GM12892 (cell line): ENCODE measurements around the gene HAND2. TPM values are rescaled to one million over a fixed set of nuclear protein-coding genes. Genes with fewer than 3 reads are reported as not detected.

Experiments
- DNase-seq: peaks from one replicate; pipeline ENCODE4 v3.0.0; 2011; ENCODE audit not compliant: insufficient read length
- FAIRE-seq: peaks from 2 replicates; lab custom pipeline; 2011; peaks lifted over from hg19 to GRCh38; lab: Jason Lieb, UNC
- POLR2A ChIP-seq: IDR thresholded peaks from 2 replicates; pipeline ENCODE4 v1.6.1; 2011; ENCODE audit warnings: low read depth, low read length, control low read depth
- POLR2AphosphoS5 ChIP-seq: IDR thresholded peaks from 2 replicates; pipeline ENCODE4 v1.6.1; 2011; ENCODE audit warnings: low read depth, low read length, control low read depth
- TAF1 ChIP-seq: IDR thresholded peaks from 2 replicates; pipeline ENCODE4 v1.6.1; 2011; ENCODE audit warnings: low read depth, mild to moderate bottlenecking, control low read depth, low read length, borderline replicate concordance
- polyA plus RNA-seq: library from polyadenylated mRNA; unstranded; fragments of >200 nt; gene quantifications from one replicate; pipeline ENCODE4 v1.2.1, GENCODE V29; 2012; ENCODE audit warnings: missing spikeins, inconsistent platforms; ENCODE audit not compliant: missing spikeins

Gene HAND2
- polyA plus RNA-seq: not detected

DNA sequence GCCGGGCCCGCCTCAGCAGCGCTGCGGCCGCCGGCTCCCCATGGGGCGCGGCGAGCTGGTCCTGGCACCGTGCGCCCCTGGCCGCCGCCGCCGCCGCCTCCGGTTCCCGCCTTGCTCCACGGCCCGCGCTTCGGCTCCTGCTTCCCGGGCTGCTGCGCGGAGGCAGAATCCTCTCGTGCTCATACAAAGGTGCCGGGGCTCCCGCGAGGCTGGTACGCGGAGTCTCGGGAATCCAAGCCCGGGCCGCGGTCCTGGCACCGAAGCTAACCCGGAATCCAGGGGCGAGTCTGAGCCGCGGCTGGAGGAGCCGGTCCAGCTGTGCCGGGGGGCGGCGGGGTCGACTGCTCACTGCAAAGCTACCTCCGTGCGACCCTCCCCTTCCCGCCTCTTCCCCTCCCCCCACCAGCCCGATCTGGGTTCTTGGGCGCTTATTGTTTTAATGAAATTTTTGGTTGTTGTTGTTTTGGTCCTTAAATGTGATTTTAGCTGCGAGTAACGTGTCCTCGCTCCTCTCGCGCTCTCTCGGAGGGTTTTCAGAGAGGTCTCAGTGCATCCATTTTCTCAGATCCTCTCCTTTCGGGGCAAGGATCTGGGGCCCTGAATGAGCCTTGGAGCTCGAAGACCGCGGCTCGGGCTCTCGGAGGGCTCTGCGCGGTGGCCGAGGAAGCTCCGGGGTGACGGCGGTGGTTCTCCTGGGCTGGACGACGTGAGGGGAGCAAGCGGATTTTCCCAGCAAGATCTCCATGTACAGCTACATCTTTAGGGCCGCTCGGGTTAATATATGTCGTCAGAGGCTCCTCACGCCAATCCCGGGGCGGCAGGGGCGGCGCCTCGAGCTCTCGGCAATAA is at the start of gene HAND2:
TSS of gene HAND2 (minus strand) at position 753 of the 849 bp plus-strand sequence. CDS start 940 bp downstream, outside the sequence.
- DNase-seq: no peak
- no peak for TF ChIP-seq POLR2A
- no peak for TF ChIP-seq TAF1
- TF ChIP-seq POLR2AphosphoS5: no peak
- FAIRE-seq: no peak

DNA sequence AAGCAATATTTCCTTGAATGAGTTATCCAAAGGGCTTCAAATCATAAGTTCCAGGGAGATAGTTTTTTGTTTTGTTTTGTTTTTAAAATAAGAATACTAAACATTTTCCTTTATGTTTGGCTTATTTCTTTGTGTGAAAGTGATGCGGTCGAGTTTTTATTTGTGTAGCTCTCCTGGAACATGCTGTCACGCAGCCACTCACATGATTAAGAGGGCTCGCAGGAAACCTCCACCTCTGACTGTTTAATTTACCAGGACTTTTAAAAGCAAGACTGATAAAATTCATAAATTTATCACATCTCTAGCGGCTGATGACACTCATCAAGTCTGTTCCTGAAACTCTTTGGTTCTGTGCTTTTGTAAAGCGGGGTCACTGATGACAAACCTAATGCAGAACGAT is 48.9 kb upstream of the HAND2 start:
- FAIRE-seq: no peak
- no peak for DNase-seq
- TF ChIP-seq TAF1: no peak
- no peak for TF ChIP-seq POLR2AphosphoS5
- TF ChIP-seq POLR2A: no peak

DNA sequence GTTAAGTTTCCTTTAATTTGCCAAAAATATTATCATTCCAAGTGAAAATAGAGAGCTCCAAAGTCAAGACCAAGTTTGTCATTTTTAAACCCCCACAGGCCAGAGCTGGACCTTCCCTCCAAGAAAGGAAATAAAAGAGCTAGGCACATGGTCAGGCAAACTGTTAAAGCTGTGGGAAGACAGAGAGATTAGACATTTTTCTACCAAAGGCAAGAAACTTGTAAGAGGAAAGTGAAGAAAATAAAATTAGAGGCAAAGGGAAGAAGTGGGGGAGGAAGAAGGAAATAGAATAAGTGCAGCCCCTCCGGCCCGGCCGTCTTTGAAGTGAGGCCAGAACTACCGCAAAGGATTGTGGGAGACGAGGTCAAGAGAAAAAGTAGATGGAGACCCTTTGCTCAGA is 47.9 kb upstream of the HAND2 start:
- FAIRE-seq (no peak), DNase-seq (no peak)
- no peak for TF ChIP-seq POLR2A
- no peak for TF ChIP-seq POLR2AphosphoS5
- TF ChIP-seq TAF1: no peak

DNA sequence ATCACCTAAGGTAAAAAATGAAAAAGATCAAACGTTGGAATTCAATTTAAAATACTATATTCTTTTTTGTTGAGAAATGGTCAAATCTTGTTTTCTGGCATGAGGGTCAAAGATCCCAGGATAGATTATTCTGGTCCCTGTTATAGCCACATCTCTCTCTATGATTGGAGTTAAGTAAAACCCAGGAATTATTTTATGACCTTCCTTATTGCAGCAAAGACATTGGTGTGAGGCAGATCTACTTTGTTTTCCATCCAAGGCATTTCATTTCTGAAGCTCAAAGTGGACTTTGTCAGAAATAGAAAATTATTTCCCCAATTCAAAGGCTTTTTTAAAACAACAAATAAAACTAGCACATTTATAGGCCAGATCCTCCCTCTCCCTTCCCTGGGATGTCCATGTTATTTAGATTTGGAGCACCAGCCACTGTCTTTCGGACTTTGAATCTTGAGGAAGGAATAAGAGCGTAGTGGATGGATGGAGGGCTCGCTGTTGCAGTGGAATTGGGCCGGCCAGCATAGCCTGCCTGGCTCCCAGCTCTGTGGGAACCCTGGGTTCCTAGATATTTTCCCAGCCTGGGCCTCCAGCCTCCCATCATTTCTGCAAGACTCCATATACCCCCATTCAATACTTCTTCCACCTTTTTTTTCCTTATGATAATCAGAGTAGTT is 45.6 kb upstream of the HAND2 start:
- FAIRE-seq (no peak), DNase-seq (no peak)
- TF ChIP-seq POLR2A: no peak
- TF ChIP-seq POLR2AphosphoS5: no peak
- no peak for TF ChIP-seq TAF1

DNA sequence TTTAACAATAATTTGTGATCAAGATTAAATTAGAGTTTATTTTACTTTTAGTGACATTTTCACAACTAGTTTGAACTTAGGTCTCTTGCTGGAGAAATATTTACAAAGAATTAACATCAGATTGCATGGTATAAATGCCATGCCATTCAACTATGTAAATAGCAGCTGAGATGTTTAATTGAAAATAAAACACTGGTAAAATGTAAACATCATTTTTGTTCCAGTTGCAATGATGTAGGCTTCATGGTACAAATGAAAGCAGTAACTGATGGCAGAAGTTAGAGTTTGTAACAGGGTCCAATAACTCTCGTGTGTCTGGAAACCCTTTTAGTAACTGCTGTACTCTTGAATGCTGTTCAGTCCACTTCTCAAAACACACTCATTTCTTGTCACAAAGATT is 43.7 kb upstream of the HAND2 start:
- FAIRE-seq: no peak
- TF ChIP-seq TAF1 (no peak), POLR2AphosphoS5 (no peak), POLR2A (no peak)
- DNase-seq: no peak

DNA sequence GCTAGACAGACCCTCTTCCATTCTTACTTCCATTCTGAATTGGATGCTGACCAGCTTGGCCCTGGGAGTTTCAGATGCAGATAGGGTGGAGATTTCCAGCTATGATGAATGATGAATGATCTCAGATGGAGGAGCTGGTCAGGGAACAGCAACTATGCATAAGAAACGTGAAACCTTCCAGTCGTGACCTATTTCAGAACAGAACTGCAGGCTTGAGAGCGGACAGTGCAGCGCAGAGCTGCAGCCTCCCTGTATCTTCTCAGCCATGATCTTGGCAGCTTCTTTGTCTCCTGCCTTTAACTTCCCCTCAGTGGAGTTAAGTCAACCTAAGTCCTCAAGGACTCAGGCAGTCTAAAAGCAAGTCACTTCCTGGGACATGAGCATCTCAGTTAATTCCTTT is 43.3 kb upstream of the HAND2 start:
- TF ChIP-seq TAF1: no peak
- no peak for TF ChIP-seq POLR2AphosphoS5
- TF ChIP-seq POLR2A: no peak
- DNase-seq (no peak), FAIRE-seq (no peak)

DNA sequence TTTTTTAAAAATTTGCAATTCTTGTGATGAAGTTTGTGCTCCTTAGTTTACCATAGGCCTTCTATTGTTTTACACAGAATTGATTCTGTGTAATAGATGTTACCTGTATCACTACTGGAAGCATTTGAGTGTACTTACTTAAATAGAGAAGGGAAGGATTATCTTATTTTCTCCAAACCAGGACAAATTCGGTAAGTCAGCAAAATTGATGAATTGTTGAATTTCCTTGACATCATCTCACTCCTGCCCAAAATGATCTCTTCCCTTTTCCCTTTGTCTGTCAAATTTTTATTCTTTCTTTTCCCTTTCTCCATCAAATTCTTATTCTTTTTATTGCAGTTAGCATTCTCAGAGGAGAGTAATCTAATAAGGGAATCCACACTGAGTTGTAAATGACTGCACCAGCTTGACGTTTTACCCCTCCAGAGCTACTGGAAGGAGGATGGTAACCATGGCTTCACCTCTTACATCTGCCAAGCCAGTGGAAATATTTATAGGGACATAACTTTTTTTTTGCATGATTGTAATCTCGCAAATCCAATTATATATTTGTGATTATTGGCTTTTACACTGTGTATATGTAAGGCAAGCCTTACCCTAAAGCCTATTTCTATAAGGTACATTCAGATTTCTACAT is 42.6 kb upstream of the HAND2 start:
- TF ChIP-seq TAF1: no peak
- TF ChIP-seq POLR2AphosphoS5: no peak
- FAIRE-seq (no peak), DNase-seq (no peak)

DNA sequence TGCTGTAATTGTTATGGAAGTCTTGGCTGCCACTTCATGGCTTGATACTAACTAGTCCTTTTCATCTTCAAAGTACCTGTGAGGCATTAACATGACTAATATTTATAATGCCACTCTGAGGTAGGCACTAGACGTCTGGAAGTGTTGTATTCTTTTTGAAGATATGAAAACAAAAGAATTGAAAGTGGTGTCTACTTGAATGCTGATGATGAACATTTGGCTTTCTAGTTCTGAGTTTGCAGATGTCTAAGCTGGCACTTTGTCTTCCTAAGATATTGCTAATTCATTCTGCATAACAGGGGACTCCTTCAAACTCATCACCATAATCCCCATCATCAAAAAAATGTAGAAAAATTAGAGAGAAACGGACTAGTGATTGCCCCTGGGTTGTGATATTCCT is 41.6 kb upstream of the HAND2 start:
- no peak for DNase-seq
- TF ChIP-seq POLR2A (no peak), TAF1 (no peak), POLR2AphosphoS5 (no peak)
- no peak for FAIRE-seq

DNA sequence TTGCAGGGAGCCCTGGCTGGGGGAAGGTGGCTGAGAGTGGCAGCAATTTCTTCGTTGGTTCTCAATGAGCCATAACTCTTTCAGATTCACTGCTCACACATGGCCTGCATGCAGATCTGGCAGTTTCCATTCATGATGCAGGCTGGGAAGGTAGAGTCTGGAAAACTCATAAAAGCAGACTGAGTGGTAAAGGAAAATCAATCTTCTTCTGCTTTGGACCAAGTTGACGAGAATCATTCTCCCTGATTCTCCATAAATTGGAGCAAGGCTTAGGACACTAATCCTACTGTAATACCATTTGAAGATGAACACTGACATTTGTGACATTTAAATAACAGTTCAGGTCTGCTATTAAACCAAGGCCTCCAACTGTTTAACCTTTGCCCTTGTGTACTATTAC is 35.3 kb upstream of the HAND2 start:
- TF ChIP-seq TAF1 (no peak), POLR2A (no peak), POLR2AphosphoS5 (no peak)
- DNase-seq (no peak), FAIRE-seq (no peak)

DNA sequence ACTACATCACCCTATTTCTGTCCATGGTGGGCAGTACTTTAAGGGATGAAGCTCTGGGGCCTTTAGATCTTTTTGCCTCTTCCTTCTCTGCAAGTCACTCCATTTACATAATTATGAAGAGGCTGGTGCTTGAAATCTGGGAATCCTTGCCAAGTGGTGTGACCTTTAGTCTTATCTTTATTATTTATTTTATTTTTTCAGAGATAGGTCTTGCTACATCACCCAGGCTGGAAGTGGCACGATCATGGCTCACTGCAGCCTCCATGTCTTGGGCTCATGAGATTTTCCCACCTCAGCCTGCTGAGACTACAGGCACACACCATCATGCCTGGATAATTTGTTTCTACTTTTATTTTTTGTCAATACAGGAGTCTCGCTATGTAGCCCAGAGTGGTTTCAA is 34.4 kb upstream of the HAND2 start:
- TF ChIP-seq POLR2A (no peak), POLR2AphosphoS5 (no peak), TAF1 (no peak)
- no peak for FAIRE-seq
- no peak for DNase-seq

DNA sequence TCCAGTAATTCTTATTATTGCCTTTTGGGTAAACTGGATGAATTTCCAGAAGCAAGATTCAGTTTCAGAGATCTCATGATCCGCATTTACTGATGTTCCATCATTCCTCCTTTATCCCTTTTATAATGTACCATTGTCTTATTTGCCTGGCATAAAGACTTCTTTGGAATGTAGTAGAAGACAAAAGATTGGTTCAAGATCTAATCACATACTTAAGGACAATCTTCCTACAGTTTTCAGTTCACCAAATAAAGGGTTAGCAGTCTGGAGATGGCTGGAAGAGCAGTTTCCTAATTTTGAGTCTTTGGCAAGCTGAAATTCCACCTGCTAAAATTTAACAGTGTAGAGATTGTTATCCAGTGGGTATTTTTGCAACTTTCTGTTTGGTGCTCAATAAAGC is 30.9 kb upstream of the HAND2 start:
- FAIRE-seq (no peak), DNase-seq (no peak)
- TF ChIP-seq TAF1: no peak
- TF ChIP-seq POLR2AphosphoS5: no peak
- TF ChIP-seq POLR2A: no peak

DNA sequence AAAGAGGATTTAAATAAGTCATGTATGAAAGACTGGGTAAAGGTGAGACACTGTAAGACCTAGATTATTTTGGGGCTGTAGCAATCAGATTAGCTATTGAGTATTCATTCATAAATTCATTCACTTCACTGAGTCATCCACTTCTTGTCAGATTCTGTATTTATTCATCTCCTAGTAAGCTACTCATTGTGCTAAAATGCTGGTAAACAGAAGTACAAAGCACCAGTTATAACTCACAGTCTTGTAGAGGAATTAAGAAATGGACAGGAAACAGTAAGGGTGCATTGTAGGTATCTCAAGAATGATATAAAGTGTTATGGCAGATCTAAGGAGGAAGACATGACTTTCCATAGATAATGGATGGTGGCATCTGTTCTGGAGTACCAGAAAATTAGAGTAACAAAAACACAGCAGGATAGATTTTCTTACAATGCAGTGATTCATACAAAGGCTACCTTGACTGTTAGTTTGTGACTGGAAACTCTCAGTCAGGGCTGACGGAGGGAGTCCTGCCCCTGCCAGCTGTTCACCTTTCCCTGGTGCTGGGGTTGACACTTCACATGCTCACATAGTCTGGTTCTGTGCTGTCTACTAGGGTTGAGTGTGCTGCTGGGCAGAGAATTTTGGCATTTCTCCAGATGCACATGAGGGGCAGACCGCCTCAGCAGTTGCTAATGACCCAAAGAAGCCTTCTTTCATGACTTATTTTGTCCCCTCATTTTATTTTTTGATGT is 26.5 kb upstream of the HAND2 start:
- no peak for FAIRE-seq
- no peak for DNase-seq
- TF ChIP-seq POLR2AphosphoS5: no peak
- TF ChIP-seq POLR2A: no peak
- no peak for TF ChIP-seq TAF1
